Right lobe of liver (tissue), 6 donors: ENCODE measurements around the gene INAFM2. TPM values are rescaled to one million over a fixed set of nuclear protein-coding genes. Genes with fewer than 3 reads are reported as not detected.

Experiments used
- ATAC-seq, 4 donors: fragments of 200-7000 bp; cut with Tn5 transposase; one replicate each; pipeline ENCODE4 v1.9.1; 2020; ENCODE audit warnings: mild to moderate bottlenecking in 4 of 4, moderate library complexity in 4 of 4
- DNase-seq, 3 donors: peaks; one replicate each; pipeline ENCODE4 v3.0.0-alpha.2; 2020
- H3K27ac ChIP-seq, 3 donors: fragments of 200-600 bp; one replicate each; pipeline ENCODE4 v1.8.0; 2022
- H3K27me3 ChIP-seq, 2 donors: fragments of 200-600 bp; one replicate each; pipeline ENCODE4 v1.8.0; 2022
- H3K36me3 ChIP-seq, 4 donors: fragments of 200-600 bp; sonication (generic) in 1 of 4; one replicate each; pipeline versions ENCODE4 v1.5.1 to v1.8.0; 2017 to 2022; ENCODE audit warnings: control low read depth in 1 of 4
- H3K4me1 ChIP-seq, 4 donors: fragments of 200-600 bp; sonication (generic) in 1 of 4; one replicate each; pipeline versions ENCODE4 v1.5.1 to v1.8.0; 2017 to 2022; ENCODE audit warnings: control low read depth in 1 of 4
- H3K4me3 ChIP-seq, 3 donors: fragments of 200-600 bp; one replicate each; pipeline ENCODE4 v1.8.0; 2022
- H3K9me3 ChIP-seq, 4 donors: fragments of 200-600 bp; sonication (generic) in 1 of 4; one replicate each; pipeline versions ENCODE4 v1.5.1 to v1.8.0; 2017 to 2022; ENCODE audit warnings: control low read depth in 1 of 4
- CTCF ChIP-seq, 4 donors: fragments of 200-600 bp in 3 of 4; fragments of 450-650 bp in 1 of 4; IDR thresholded peaks; one replicate each; pipeline versions ENCODE4 v1.5.1 to v1.8.0; 2016 to 2022; ENCODE audit warnings: antibody characterized with exemption in 4 of 4, mild to moderate bottlenecking in 2 of 4
- POLR2A ChIP-seq: fragments of 450-650 bp; IDR thresholded peaks from one replicate; pipeline ENCODE4 v1.6.1; 2017; ENCODE audit warnings: antibody characterized with exemption, mild to moderate bottlenecking
- WGBS: methylation state at CpG from one replicate; pipeline ENCODE4 v1.1.6; 2018; ENCODE audit warnings: low coverage, low lambda C conversion rate; ENCODE audit not compliant: insufficient coverage; ENCODE audit errors: missing lambda C conversion rate; 5-methylcytosine and 5-hydroxymethylcytosine counted together
- intact Hi-C, 2 donors: fragments of 100-400 bp; cut with DNase I; formaldehyde crosslinking; loops; one replicate each; pipeline versions ENCODE4 v1.11.2 to v1.14.1; 2022
- total RNA-seq, 6 experiments: library from RNA; depleted of rRNA in 2 of 6; stranded (reverse); fragments of >200 nt in 2 of 6; fragmentation: NEBNext Ultra II Directional in 3 of 6; extraction: Animal tissue kit (Norgen Biotek cat#: 25700) in 3 of 6; gene quantifications; one replicate each; pipeline versions ENCODE4 v1.1.0 to v1.2.4, GENCODE V29; 2016 to 2023
- donor health status: DM: no; HTN: yes; CAD: no.
- donor health status: DM: no; HTN: no; CAD: no.
- donor health status: DM: no; HTN: no; CAD: no.
- donor health status: DM: no; HTN: yes; CAD: no.
- donor health status: DM: no; HTN: yes; CAD: no.

Gene INAFM2
- total RNA-seq, 6 experiments from 2014 or later = 4.6 to 8.7 (median 5.8) TPM

GRCh38 chr15:40357723-40358470 lies 34.4 kb downstream of the INAFM2 start, which contains the start of gene DISP2:
DISP2 (plus strand) TSS chr15:40358219; CDS start chr15:40358322, 103 bp downstream.
- ATAC-seq (peak; percentile 74 to 84 (median 81)), DNase-seq (peak; percentile 89 to 93 (median 89))
- H3K27ac ChIP-seq = no peak within 1 kb of the TSS
- intact Hi-C loops = no loop called here
- no peaks in the 10 kb centered on the region for H3K9me3 ChIP-seq
- 33% methylated on average over 4 of the region's 82 CpGs for WGBS
- peaks cover 0 to 18% (median 2%) of the 10 kb centered on the region in 4 donors for H3K4me1 ChIP-seq
- H3K36me3 ChIP-seq = no peaks in the 10 kb centered on the region
- peak within 1 kb of the TSS; percentile 46 to 55 (median 46) for H3K4me3 ChIP-seq
- TF ChIP-seq POLR2A (no peak), CTCF (IDR thresholded peaks at IDR 0.05) (no peak)
- no peaks in the 10 kb centered on the region for H3K27me3 ChIP-seq

DNA sequence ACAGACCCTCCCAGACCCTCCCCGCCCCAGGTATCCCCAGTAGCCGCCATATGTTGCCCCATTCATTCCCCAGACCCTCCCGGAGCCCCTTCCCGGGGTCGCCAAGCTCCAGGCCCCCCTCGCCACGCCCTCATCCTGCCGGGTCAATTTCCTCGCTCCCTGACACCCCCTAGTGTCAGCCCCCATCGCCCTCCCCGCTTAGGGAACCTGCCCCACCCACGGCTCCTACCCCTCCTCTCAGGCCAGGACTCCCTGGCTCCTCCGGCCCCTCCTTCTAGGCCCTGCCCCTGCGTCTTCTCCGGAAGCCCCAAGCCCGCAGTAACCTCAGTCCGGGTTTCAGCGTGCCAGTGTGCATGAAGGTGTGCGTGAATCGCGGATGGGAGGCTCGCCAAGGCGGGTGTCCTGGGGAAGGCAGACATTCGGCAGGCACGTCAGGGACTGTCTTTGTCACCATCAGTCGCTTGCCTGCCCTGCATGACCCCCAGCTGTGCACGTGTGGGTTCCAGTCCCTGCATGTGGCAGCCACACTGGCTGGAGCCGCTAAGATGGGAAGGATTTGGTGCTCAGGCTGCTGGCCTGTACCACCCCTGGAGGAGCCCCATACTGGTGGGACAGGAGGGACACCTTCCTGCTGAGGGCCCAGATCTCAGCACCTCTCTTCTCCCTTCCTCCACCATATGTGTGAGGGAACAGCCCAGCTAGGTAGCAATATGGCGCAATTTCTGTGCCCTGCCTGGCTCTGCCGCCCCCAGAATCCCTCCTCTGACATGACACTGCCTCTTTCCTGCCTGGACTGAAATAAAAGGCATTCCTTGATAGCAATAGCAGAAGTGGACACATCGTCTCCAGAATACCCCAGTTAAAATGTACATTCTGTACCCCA lies 35.2 kb downstream of the INAFM2 start:
- peaks cover 0 to 10% (median 0%) of the 10 kb centered on the region in 4 donors for H3K4me1 ChIP-seq
- peak in 1 of 4 donors; percentile 6 for ATAC-seq
- no peak overlapping the region for H3K27ac ChIP-seq
- intact Hi-C loops = no loop called here
- H3K27me3 ChIP-seq = no peaks in the 10 kb centered on the region
- H3K4me3 ChIP-seq = peak overlapping the region; percentile 44 to 55 (median 46)
- peak in 1 of 3 donors; percentile 33 for DNase-seq
- peak in 1 of 4 donors; percentile 7 for TF ChIP-seq CTCF (IDR thresholded peaks at IDR 0.05)
- TF ChIP-seq POLR2A = no peak
- H3K36me3 ChIP-seq = no peaks in the 10 kb centered on the region
- no peaks in the 10 kb centered on the region for H3K9me3 ChIP-seq
- WGBS = 11% methylated on average over 12 of the region's 31 CpGs

- TF ChIP-seq CTCF (IDR thresholded peaks at IDR 0.05) (no peak), POLR2A (no peak)
- H3K36me3 ChIP-seq = no peaks in the 10 kb centered on the region
- H3K4me1 ChIP-seq = peaks cover 0 to 3% (median 0%) of the 10 kb centered on the region in 4 donors
- H3K27ac ChIP-seq = no peak overlapping the region
- no peak overlapping the region for H3K4me3 ChIP-seq
- ATAC-seq (no peak), DNase-seq (no peak)
- WGBS = 88% methylated on average over 1 of the region's 4 CpGs
- no peaks in the 10 kb centered on the region for H3K27me3 ChIP-seq
- no peaks in the 10 kb centered on the region for H3K9me3 ChIP-seq
- intact Hi-C loops = loop anchor here in 1 of 2 donors (10.0 kb wide), 1 partner anchor 55 kb away; no protein-coding TSS in a partner anchor
Observed at GRCh38 chr15:40360015-40360414, 36.5 kb downstream of the INAFM2 start.

DNA sequence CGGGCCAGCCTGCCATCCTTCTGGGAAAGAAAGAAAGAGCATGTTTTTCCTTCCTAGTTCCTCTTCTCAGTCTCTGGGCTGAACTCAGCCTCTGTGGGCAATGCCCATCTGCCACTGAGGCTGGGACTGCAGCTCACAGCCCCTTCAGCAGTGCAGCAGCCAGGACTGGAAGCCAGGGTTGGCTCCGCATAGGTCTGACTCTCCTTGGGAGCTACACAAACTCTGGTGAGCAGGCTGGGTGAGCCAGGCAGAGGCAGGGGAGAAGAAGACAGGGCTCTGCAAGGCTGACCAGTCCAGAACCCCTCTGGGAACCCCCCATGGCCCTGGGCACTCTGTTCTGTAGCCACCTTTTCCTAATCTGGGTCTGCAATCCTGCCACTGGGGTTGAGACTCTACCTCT lies 38.1 kb downstream of the INAFM2 start:
- Histone ChIP-seq H3K4me1 (peaks cover 0 to 6% (median 3%) of the 10 kb centered on the region in 4 donors), H3K27ac (no peak overlapping the region), H3K9me3 (no peaks in the 10 kb centered on the region), H3K27me3 (no peaks in the 10 kb centered on the region), H3K36me3 (no peaks in the 10 kb centered on the region), H3K4me3 (no peak overlapping the region)
- intact Hi-C loops = loop anchor here in 1 of 2 donors (10.0 kb wide), 1 partner anchor 53 kb away; no protein-coding TSS in a partner anchor
- WGBS = 83% methylated on average over 2 of the region's 2 CpGs
- ATAC-seq (no peak), DNase-seq (no peak)
- no peak for TF ChIP-seq CTCF (IDR thresholded peaks at IDR 0.05)
